Retina (tissue), 1 donor: Measurements from ENCODE around the gene ABHD2.

ENCODE experiments used
- DNase-seq: peaks from one replicate; pipeline ENCODE4 v3.0.0-alpha.2; 2016

Gene ABHD2

DNA sequence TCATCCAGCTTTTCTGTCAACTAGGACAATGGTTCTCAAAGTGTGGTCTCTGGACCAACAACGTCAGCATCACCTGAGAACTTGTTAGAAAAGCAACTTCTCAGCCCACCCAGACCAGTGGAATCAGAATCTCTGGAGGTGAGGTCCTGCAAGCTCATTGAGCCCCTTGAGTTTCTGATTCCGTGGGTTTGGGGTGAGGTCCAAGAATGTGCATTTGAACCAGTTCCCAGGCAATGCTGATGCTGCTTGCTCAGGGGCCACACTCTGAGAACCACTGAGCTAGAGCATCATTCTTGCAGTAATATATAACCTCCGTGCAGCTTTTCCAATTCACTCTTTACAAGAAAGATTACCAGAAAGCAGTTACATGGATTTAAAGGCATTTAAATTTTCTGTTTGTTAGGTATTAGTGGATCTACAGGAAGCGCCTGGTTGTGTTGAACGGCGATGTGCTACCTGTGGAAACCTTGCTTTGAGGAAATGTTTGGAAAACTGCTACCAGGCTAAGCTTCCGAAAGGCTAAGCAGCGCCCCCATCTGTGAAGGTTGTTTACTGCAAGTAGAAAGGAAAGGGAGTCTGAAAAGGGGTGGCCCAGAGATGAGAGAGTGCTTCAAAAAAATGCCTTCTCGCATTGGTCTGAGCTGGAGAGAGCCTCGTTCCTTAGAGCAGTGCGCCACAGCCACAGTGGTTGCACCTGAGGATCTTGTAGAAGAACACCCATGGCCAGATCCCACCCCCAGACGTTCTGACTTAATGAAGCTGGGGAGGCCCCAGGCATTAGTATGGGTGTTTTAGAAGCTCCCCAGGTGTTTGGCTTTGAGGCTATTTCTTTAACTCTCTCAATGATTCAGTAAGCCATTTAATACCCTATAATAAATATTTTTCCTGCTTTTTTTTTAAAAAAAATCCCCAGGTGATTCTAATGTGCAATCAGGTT, 83.1 kb downstream of the ABHD2 start:
- DNase-seq = peak; percentile 15

GRCh38 chr15:89172921-89173320, 84.7 kb downstream of the ABHD2 start:
- no peak for DNase-seq

GRCh38 chr15:89174476-89174875, 86.2 kb downstream of the ABHD2 start:
- no peak for DNase-seq

GRCh38 chr15:89175617-89176191, 87.4 kb downstream of the ABHD2 start:
- DNase-seq = no peak

GRCh38 chr15:89177116-89177515, 88.9 kb downstream of the ABHD2 start:
- DNase-seq = no peak

DNA sequence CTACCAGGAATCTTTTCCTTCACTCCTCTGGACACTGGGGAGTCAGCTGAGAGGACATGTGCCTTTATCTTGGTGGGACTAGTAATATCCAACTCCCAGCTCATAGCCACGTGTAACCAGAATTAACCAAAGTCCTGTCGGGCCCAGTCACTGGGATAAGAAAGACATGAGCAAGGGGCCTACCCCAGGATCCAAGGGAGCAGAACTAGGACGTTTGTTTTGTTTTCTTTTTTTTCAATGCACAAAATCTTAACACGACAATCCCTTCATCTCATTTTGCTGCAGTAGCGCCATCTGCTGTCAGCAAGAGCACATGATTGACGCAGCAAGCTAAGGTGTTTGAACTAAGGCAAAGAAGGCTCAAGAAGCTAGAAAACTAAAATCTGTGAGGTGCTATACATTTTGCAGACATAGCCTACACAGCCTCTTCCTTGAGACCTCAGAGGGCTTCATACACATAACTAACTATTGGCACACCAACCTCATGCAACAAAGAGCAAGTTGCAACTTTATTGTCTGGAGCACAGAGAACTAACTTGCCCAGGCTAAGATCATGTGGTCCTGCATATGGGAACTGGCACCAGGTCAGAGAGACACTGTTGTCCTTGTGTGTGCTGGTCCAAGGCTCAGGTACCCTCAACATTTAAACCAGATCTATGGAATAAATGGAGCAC, 89.5 kb downstream of the ABHD2 start:
- peak; percentile 72 for DNase-seq

- no peak for DNase-seq
These were observed 90.2 kb downstream of the ABHD2 start for GRCh38 chr15:89178307-89178977.

DNA sequence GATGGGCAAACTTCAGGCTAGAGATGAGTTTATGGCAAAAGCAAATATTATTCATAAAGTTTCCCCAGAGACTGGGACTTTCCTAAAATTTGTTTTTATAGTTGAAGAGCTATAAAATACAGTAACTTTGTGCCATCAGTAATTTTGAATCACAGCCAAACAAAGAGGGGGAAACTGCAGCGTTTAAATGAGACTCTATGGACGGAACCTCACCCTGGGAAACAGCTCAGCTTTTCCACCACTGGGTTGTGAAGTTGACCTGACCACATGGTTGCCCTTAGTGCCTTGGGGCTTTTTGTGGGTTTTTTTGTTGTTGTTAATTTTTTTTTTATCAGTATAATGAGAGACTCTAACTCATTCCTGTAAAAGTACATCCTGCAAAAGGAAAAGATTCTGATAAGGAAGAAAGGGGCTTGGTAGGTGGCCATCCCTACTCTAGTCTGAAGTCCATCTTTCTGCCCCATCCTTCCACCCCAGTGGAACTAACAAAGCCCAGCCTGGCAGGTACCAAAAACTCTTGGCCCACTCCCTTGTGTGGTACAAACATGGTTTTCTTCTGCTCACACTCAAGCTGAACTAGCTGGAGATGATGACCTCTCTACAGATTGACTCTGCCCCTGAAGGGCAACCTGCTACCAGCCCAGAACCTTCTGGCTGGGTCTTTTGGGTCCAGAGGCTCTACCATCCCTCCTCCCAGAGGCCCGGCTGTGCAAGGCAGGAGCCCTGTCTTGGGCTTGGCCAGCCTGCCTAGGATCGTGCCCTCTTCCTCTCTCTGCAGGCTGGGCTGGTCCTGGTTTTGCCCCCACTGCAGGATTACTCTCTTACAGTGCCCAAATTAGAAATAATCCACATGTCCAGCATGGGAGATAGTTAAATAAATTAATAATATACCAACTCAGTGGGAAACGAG, 92.0 kb downstream of the ABHD2 start:
- DNase-seq = no peak

GRCh38 chr15:89184357-89184756, 96.1 kb downstream of the ABHD2 start:
- no peak for DNase-seq

GRCh38 chr15:89184886-89185526, 96.8 kb downstream of the ABHD2 start:
- no peak for DNase-seq

DNA sequence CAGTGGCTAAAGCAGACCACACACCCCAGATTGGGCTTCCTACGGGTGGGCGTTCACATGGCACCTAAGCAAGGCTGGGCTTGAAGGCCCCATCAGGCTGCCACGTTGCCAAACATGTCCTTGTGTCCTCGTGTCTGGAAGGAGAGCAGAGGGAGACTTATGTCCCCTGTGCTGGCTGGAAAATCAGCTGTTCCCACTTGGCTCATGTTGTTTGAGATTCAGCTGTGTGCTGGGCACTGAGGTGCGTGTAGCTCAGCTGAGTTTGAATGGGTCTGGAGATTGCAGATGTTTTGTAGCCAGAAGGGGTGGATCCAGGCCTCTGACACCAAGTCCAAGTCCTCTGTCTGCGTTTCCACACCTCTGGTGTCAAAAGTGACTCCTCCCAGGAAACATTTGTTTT, 98.5 kb downstream of the ABHD2 start:
- no peak for DNase-seq

DNA sequence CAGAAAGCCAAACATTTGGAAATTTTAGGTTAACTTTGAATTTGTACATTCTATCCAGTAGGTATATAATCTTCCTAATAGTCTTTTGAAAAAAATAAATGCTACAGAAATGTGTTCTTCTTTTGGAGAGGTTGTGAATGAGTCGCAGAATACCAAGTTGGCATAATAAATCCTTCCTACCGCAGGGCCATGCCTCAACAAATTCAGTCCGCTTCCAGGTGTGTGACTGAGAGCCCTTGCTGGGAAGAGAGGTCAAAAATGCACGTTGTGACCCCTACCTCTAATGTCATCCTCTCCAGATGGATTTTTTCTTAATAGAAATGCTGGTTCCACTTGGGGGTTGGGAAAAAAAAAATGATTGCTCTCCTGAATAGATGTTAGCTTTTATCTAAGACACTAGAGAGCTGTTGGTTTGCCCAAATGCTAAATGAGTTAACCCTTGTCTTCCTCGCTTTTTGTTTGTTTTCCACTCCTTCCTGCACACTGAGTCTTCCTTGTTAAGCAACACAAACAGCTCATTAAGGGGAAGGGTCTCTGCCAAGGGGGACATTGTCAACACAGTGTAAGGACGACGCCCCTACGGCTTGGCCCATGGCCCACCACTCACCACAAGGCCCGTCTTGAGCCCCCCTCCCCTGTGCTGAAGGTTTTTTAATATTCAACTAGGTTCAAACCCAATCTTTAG, 99.2 kb downstream of the ABHD2 start:
- DNase-seq = no peak

DNA sequence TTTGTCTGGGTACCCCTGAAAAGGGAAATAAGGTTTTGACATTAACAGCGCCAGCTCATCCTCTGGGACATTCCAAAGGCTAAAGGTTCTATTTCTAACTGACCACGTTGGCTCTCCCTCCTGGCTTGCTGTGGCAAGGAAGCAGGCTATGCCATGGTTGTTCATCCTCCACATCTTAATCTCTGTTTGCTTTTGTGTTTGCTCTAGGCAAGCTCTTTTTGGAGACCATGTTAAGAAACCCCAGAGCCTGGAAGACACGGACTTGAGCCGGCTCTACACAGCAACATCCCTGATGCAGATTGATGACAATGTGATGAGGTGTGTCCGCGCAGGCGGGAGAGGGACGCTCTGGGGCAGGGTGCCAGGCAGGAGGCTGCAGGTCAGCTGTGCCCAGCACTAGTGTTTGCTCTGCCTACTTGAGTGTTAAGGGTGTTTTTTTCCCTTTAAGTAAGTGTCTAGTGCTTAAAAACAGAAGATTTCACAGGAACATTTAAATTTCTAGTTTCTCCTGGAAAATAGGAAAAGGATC, 99.8 kb downstream of the ABHD2 start:
- no peak for DNase-seq

GRCh38 chr15:89192136-89192535, 103.9 kb downstream of the ABHD2 start:
- no peak for DNase-seq

DNA sequence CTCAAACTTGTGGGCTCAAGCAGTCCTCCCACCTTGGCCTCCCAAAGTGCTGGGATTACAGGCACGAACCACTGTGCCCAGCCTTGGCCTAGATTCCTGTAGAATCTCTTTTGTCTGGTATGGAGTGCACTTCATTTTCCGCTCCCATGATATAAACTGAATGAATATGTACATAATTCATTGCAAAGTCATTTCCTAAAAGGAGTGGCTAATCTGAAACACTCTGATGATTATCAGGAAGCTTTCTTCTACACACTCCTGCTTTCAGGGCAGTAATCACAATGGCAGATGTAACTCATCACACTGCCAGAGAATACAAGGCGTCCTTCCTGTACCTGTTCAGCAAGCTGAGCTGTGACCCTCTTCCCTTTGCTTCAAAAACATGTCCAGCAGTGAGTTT, 104.5 kb downstream of the ABHD2 start:
- DNase-seq = no peak

GRCh38 chr15:89194608-89195007, 106.4 kb downstream of the ABHD2 start:
- no peak for DNase-seq

DNA sequence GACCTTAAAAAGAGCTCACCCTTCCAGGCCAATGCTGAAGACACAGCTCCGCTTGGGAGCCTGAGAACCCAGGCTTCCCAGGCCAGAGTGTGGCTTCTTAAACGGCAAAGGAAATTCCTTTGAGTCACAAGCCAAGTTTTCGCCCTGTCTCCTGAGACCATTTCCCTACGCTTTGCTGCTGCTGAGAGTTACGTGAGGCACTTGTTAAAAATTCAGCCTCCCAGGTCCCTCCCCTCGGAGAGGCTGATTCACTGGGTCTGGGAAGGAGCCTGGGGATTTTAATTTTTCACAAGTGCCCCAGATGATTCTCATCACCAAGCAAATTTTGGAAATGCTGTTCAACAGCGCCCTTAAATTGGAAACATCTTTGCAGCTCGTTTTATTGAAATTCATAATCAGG, 107.6 kb downstream of the ABHD2 start:
- no peak for DNase-seq

DNA sequence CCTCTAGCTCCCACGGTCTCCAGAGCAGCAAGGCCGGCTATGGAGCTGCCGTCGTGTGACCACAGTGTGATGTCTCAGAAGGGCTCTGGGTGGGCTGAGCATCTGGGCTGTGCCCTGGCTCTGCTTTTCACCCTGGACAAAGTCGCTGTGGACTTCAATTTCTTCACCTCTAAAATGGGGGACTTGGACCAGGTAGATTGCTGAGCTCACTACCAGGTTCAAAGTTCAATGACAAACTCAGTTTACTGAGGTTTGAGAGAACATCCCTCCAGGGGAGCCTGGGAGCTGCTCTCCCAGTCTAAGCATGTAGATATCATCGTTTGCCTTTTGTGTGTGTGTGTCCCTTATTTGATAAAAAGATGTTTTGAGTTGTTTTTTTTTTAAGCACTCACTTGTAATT, 108.0 kb downstream of the ABHD2 start:
- DNase-seq = no peak

DNA sequence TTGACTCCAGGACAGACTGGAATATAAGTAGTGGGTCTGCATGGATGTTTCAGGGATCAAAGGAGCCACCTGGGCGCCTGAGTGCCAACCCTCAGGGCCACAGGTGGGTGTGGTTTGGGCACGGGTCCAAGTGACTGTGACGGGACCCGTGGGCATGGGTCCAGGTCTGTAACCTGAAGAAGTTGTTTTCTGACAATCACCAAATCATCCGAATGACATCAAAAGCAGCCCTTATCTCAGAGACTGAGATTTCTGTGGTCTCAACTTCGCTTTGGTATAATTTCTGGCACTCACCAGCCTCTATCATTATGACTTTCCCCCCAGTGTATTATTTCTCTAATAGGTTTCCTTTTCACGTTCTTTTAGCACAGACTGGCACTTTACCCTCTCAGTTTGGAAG, 108.7 kb downstream of the ABHD2 start:
- no peak for DNase-seq

GRCh38 chr15:89197503-89197971, 109.3 kb downstream of the ABHD2 start:
- DNase-seq = peak; percentile 54

DNA sequence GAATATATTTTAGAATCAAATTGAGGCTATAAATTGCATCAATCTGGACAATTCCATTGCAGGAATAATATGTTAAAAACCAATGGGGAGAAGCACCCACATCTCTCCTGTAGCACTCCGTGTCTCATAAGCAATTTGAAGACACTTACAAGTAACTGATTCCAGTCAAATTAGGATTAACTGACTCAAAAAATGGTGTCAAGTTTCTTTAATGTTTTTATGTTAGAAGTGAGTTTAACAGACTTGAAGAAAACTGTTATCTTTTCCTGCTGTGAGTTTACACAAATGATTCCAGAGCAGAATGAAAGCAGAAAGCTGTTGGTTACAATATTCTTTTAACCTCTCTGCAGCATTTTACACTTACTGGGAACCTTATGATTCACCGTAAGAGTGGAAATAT, 109.9 kb downstream of the ABHD2 start:
- no peak for DNase-seq
